ENCODE measurements around the gene DENND10. TPM values are rescaled to one million over a fixed set of nuclear protein-coding genes. Genes with fewer than 3 reads are reported as not detected.
A peak's percentile ranks its signal among the peaks of the same experiment; 100 is the strongest.
"Not testable (repeated sequence)": the region's sequence is repeated elsewhere in the genome, so short reads cannot be mapped to it uniquely, and the experiment has no call there.

DENND10 gene

GRCh38 chr10:119178372-119179119 is 74.6 kb downstream of the DENND10 start, which contains the start of gene PRDX3:
Gene PRDX3, minus strand, starts transcription at chr10:119178812. Its CDS starts 22 bp downstream, at chr10:119178790.
- WGBS (ENCODE audit: extremely low coverage, insufficient coverage, low lambda C conversion rate): no CpG with 5 or more reads among the region's 45 CpGs
- no peaks in the 10 kb centered on the region for H3K4me1 ChIP-seq (ENCODE audit: control insufficient read depth, low read depth, low read length)

GRCh38 chr10:119180850-119181400 is 77.0 kb downstream of the DENND10 start:
- WGBS (ENCODE audit: extremely low coverage, insufficient coverage, low lambda C conversion rate): no CpG with 5 or more reads among the region's 7 CpGs
- not testable (repeated sequence) for H4K8ac ChIP-seq (ENCODE audit: low read depth, low read length); H3K27me3 ChIP-seq (ENCODE audit: insufficient read depth, low read length, poor library complexity); H3K23ac ChIP-seq (ENCODE audit: low read length); H2BK5ac ChIP-seq (ENCODE audit: low read length); H2BK15ac ChIP-seq (replicated peaks; ENCODE audit: low read depth); H3K36me3 ChIP-seq (ENCODE audit: control insufficient read depth, insufficient read depth, low read length); H3K4ac ChIP-seq (ENCODE audit: low read depth, low read length); H3K9ac ChIP-seq (ENCODE audit: low read length); H3K27ac ChIP-seq (ENCODE audit: low read depth, low read length); H2BK120ac ChIP-seq (ENCODE audit: low read depth, low read length); H3K4me1 ChIP-seq (ENCODE audit: control insufficient read depth, low read depth, low read length); H3K79me1 ChIP-seq (ENCODE audit: low read length); DNase-seq; H2AK5ac ChIP-seq (ENCODE audit: low read length); H3K4me2 ChIP-seq (ENCODE audit: low read length); H3K56ac ChIP-seq (ENCODE audit: low read length); H4K5ac ChIP-seq (ENCODE audit: low read length); H3K4me3 ChIP-seq (ENCODE audit: low read length); H3K18ac ChIP-seq (ENCODE audit: low read length)
- peaks cover 22% of the 10 kb centered on the region for H3K79me2 ChIP-seq (ENCODE audit: control insufficient read depth, insufficient read depth, low read length)

More at GRCh38 chr10:119178372-119179119, 74.6 kb downstream of the DENND10 start, which contains the start of gene PRDX3:
- Histone ChIP-seq H3K18ac (ENCODE audit: low read length) (peak within 1 kb of the TSS; percentile 89), H2BK120ac (ENCODE audit: low read depth, low read length) (no peak within 1 kb of the TSS), H3K23ac (ENCODE audit: low read length) (peak within 1 kb of the TSS; percentile 66), H3K36me3 (ENCODE audit: control insufficient read depth, insufficient read depth, low read length) (peaks cover 1% of the 10 kb centered on the region), H3K79me2 (ENCODE audit: control insufficient read depth, insufficient read depth, low read length) (peaks cover 28% of the 10 kb centered on the region), H3K56ac (ENCODE audit: low read length) (peak within 1 kb of the TSS; percentile 97), H3K4me3 (ENCODE audit: low read length) (peak within 1 kb of the TSS; percentile 99), H3K79me1 (ENCODE audit: low read length) (peaks cover 16% of the 10 kb centered on the region), H3K9ac (ENCODE audit: low read length) (peak within 1 kb of the TSS; percentile 100), H4K5ac (ENCODE audit: low read length) (peak within 1 kb of the TSS; percentile 98), H3K4ac (ENCODE audit: low read depth, low read length) (peak within 1 kb of the TSS; percentile 71), H3K27me3 (ENCODE audit: insufficient read depth, low read length, poor library complexity) (no peaks in the 10 kb centered on the region), H2BK15ac (replicated peaks; ENCODE audit: low read depth) (peak within 1 kb of the TSS; percentile 66), H4K8ac (ENCODE audit: low read depth, low read length) (no peak within 1 kb of the TSS), H2AK5ac (ENCODE audit: low read length) (peak within 1 kb of the TSS; percentile 93), H2BK5ac (ENCODE audit: low read length) (peak within 1 kb of the TSS; percentile 94), H3K4me2 (ENCODE audit: low read length) (peak within 1 kb of the TSS; percentile 100), H3K27ac (ENCODE audit: low read depth, low read length) (peak within 1 kb of the TSS; percentile 95)
- peak; percentile 97 for DNase-seq

GRCh38 chr10:119183664-119184412 is 79.9 kb downstream of the DENND10 start:
- Histone ChIP-seq H3K23ac (ENCODE audit: low read length) (no peak overlapping the region), H2BK120ac (ENCODE audit: low read depth, low read length) (no peak overlapping the region), H2BK15ac (replicated peaks; ENCODE audit: low read depth) (no peak overlapping the region), H3K79me1 (ENCODE audit: low read length) (no peaks in the 10 kb centered on the region), H3K36me3 (ENCODE audit: control insufficient read depth, insufficient read depth, low read length) (no peaks in the 10 kb centered on the region), H3K4me3 (ENCODE audit: low read length) (no peak overlapping the region), H3K9ac (ENCODE audit: low read length) (no peak overlapping the region), H3K79me2 (ENCODE audit: control insufficient read depth, insufficient read depth, low read length) (no peaks in the 10 kb centered on the region), H4K5ac (ENCODE audit: low read length) (no peak overlapping the region), H3K18ac (ENCODE audit: low read length) (no peak overlapping the region), H3K27ac (ENCODE audit: low read depth, low read length) (no peak overlapping the region), H3K4ac (ENCODE audit: low read depth, low read length) (no peak overlapping the region), H3K56ac (ENCODE audit: low read length) (no peak overlapping the region), H2AK5ac (ENCODE audit: low read length) (no peak overlapping the region), H3K4me1 (ENCODE audit: control insufficient read depth, low read depth, low read length) (no peaks in the 10 kb centered on the region), H3K4me2 (ENCODE audit: low read length) (no peak overlapping the region), H4K8ac (ENCODE audit: low read depth, low read length) (no peak overlapping the region), H3K27me3 (ENCODE audit: insufficient read depth, low read length, poor library complexity) (no peaks in the 10 kb centered on the region), H2BK5ac (ENCODE audit: low read length) (no peak overlapping the region)
- no CpG with 5 or more reads among the region's 9 CpGs for WGBS (ENCODE audit: extremely low coverage, insufficient coverage, low lambda C conversion rate)
- DNase-seq: no peak

Small RNA genes lying within 50 kb of the gene (small RNA-seq; reads per million reads assigned to genes)
- not detected for gene AL355598.1 (ENCODE audit: insufficient read depth)
- not detected for gene RF00413 (ENCODE audit: insufficient read depth)
- gene SNORA19 (ENCODE audit: insufficient read depth): not detected
